ENCODE measurements around the gene SERINC5.
"Not testable (repeated sequence)": the region's sequence is repeated elsewhere in the genome, so short reads cannot be mapped to it uniquely, and the experiment has no call there.

SERINC5 gene

GRCh38 chr5:80206282-80206681 lies 49.6 kb downstream of the SERINC5 start:
- H3K27ac ChIP-seq (replicated peaks): peak overlapping the region; percentile 18; the same call in 1 of the 2 replicates
- no peaks in the 10 kb centered on the region for H3K27me3 ChIP-seq (ENCODE audit: insufficient read depth, poor library complexity, severe bottlenecking)
- no peak for DNase-seq (ENCODE audit: low read depth in 1 of 2, low spot score in 1 of 2)
- TF ChIP-seq, protein P1, sequence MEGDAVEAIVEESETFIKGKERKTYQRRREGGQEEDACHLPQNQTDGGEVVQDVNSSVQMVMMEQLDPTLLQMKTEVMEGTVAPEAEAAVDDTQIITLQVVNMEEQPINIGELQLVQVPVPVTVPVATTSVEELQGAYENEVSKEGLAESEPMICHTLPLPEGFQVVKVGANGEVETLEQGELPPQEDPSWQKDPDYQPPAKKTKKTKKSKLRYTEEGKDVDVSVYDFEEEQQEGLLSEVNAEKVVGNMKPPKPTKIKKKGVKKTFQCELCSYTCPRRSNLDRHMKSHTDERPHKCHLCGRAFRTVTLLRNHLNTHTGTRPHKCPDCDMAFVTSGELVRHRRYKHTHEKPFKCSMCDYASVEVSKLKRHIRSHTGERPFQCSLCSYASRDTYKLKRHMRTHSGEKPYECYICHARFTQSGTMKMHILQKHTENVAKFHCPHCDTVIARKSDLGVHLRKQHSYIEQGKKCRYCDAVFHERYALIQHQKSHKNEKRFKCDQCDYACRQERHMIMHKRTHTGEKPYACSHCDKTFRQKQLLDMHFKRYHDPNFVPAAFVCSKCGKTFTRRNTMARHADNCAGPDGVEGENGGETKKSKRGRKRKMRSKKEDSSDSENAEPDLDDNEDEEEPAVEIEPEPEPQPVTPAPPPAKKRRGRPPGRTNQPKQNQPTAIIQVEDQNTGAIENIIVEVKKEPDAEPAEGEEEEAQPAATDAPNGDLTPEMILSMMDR (IDR thresholded peaks at IDR 0.05; ENCODE audit: insufficient read depth, low read length): no peak
- no peak for TF ChIP-seq POLR2AphosphoS5 (IDR thresholded peaks at IDR 0.05; ENCODE audit: low read depth)
- TF ChIP-seq GABPA (IDR thresholded peaks at IDR 0.05; ENCODE audit: low read depth): no peak
- TF ChIP-seq SPI1 (IDR thresholded peaks at IDR 0.05; ENCODE audit: borderline replicate concordance, low read depth): no peak
- TF ChIP-seq, protein P2, sequence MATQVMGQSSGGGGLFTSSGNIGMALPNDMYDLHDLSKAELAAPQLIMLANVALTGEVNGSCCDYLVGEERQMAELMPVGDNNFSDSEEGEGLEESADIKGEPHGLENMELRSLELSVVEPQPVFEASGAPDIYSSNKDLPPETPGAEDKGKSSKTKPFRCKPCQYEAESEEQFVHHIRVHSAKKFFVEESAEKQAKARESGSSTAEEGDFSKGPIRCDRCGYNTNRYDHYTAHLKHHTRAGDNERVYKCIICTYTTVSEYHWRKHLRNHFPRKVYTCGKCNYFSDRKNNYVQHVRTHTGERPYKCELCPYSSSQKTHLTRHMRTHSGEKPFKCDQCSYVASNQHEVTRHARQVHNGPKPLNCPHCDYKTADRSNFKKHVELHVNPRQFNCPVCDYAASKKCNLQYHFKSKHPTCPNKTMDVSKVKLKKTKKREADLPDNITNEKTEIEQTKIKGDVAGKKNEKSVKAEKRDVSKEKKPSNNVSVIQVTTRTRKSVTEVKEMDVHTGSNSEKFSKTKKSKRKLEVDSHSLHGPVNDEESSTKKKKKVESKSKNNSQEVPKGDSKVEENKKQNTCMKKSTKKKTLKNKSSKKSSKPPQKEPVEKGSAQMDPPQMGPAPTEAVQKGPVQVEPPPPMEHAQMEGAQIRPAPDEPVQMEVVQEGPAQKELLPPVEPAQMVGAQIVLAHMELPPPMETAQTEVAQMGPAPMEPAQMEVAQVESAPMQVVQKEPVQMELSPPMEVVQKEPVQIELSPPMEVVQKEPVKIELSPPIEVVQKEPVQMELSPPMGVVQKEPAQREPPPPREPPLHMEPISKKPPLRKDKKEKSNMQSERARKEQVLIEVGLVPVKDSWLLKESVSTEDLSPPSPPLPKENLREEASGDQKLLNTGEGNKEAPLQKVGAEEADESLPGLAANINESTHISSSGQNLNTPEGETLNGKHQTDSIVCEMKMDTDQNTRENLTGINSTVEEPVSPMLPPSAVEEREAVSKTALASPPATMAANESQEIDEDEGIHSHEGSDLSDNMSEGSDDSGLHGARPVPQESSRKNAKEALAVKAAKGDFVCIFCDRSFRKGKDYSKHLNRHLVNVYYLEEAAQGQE (IDR thresholded peaks at IDR 0.05; ENCODE audit: insufficient replicate concordance, low read depth): no peak
- no peak overlapping the region for H3K4me3 ChIP-seq (replicated peaks; ENCODE audit: insufficient read depth, low read length)

- no peak for TF ChIP-seq GABPA (IDR thresholded peaks at IDR 0.05; ENCODE audit: low read depth)
- TF ChIP-seq, protein P1 (IDR thresholded peaks at IDR 0.05; ENCODE audit: insufficient read depth, low read length): no peak
- TF ChIP-seq SPI1 (IDR thresholded peaks at IDR 0.05; ENCODE audit: borderline replicate concordance, low read depth): no peak
- TF ChIP-seq, protein P2 (IDR thresholded peaks at IDR 0.05; ENCODE audit: insufficient replicate concordance, low read depth): no peak
- TF ChIP-seq POLR2AphosphoS5 (IDR thresholded peaks at IDR 0.05; ENCODE audit: low read depth): no peak
- Histone ChIP-seq H3K27ac (replicated peaks) (peak overlapping the region; percentile 70), H3K4me3 (replicated peaks; ENCODE audit: insufficient read depth, low read length) (no peak overlapping the region), H3K27me3 (ENCODE audit: insufficient read depth, poor library complexity, severe bottlenecking) (no peaks in the 10 kb centered on the region)
- DNase-seq (ENCODE audit: low read depth in 1 of 2, low spot score in 1 of 2): no peak
Observed at GRCh38 chr5:80205846-80206245, 50.0 kb downstream of the SERINC5 start.

GRCh38 chr5:80204808-80205614 lies 50.8 kb downstream of the SERINC5 start:
- H3K4me3 ChIP-seq (replicated peaks; ENCODE audit: insufficient read depth, low read length): no peak overlapping the region
- H3K27ac ChIP-seq (replicated peaks): peak overlapping the region; percentile 70
- no peaks in the 10 kb centered on the region for H3K27me3 ChIP-seq (ENCODE audit: insufficient read depth, poor library complexity, severe bottlenecking)
- TF ChIP-seq, protein P2 (IDR thresholded peaks at IDR 0.05; ENCODE audit: insufficient replicate concordance, low read depth): no peak
- TF ChIP-seq GABPA (IDR thresholded peaks at IDR 0.05; ENCODE audit: low read depth) (no peak), POLR2AphosphoS5 (IDR thresholded peaks at IDR 0.05; ENCODE audit: low read depth) (peak; percentile 42; the same call in 1 of the 2 replicates)
- TF ChIP-seq, protein P1 (IDR thresholded peaks at IDR 0.05; ENCODE audit: insufficient read depth, low read length): no peak
- peak in 1 of 2 experiments; percentile 69 for DNase-seq (ENCODE audit: low read depth in 1 of 2, low spot score in 1 of 2)

DNA sequence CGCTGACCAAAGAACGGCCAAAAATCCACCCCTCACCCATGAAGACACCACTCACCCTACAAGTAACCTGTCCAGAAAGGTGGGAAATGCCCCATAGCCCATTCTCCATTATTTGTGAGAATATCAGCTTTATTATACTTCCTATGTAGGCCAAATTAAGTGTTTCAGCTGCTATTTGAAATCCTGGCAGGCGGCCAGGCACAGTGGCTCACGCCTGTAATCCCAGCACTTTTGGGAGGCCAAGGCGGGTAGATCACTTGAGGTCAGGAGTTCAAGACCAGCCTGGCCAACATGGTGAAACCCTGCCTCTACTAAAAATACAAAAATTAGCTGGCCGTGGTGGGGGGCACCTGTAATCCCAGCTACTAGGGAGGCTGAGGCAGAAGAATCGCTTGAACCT lies 54.1 kb downstream of the SERINC5 start:
- not testable (repeated sequence) for H3K27ac ChIP-seq (replicated peaks); H3K27me3 ChIP-seq (ENCODE audit: insufficient read depth, poor library complexity, severe bottlenecking); H3K4me3 ChIP-seq (replicated peaks; ENCODE audit: insufficient read depth, low read length); DNase-seq (ENCODE audit: low read depth in 1 of 2, low spot score in 1 of 2)
